ENCODE data around the gene FAM83B.

FAM83B gene

DNA sequence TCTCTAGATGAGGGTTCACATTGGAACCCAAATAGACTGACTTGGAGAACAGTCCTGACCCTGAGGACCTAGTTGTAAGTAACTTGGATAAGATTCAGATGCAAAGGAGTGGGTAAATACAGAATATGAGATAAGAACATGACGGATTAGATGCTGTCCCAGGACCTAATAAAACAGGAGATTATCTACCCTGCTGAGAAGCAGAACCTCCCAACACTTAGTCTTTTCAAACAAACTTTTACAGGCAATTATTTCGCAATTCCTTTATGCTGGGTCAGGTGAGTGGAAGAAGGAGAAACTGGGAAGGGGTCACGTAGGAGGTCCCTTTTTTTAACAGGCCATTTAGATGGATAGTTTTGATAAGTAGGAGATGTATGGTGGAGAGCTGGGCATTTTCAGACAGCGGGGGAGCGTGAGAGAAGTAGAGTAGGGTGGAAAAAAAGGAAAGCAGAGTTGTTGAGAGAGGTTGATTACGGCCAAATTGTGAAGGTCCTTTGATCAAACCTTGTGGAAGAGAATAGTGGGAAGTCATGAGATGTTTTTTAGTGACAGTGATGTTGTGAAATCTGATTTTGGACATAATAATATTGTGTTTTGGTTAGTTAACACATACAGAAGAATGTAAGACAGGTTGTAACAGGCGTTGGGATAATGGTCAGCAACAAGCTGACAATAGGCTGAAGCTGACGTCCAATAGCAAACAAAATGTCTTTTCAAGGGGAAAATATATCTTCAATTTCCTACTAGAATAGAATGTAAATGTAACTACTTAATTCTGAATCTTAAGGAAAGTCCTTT is 32.8 kb downstream of the FAM83B start (continued):
- TF ChIP-seq, protein P1, sequence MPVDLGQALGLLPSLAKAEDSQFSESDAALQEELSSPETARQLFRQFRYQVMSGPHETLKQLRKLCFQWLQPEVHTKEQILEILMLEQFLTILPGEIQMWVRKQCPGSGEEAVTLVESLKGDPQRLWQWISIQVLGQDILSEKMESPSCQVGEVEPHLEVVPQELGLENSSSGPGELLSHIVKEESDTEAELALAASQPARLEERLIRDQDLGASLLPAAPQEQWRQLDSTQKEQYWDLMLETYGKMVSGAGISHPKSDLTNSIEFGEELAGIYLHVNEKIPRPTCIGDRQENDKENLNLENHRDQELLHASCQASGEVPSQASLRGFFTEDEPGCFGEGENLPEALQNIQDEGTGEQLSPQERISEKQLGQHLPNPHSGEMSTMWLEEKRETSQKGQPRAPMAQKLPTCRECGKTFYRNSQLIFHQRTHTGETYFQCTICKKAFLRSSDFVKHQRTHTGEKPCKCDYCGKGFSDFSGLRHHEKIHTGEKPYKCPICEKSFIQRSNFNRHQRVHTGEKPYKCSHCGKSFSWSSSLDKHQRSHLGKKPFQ (tag by site-specific recombination; IDR thresholded peaks at IDR 0.05) = peak; percentile 84
- TF ChIP-seq ZNF146 (tag by site-specific recombination; IDR thresholded peaks at IDR 0.05) (peak; percentile 49; the same call in 1 of the 2 replicates), TCF7L2 (IDR thresholded peaks at IDR 0.05; ENCODE audit: borderline replicate concordance, low read depth, low read length) (peak; percentile 96), ZNF211 (tag by site-specific recombination; IDR thresholded peaks at IDR 0.05; ENCODE audit: low read depth) (no peak), SCRT1 (tag by site-specific recombination; IDR thresholded peaks at IDR 0.05; ENCODE audit: borderline replicate concordance) (peak; percentile 36; the same call in 1 of the 2 replicates), ZNF791 (tag by site-specific recombination; IDR thresholded peaks at IDR 0.05) (no peak), ZBTB26 (tag by site-specific recombination; optimal IDR thresholded peaks at IDR 0.05) (no peak), ZNF514 (tag by site-specific recombination; IDR thresholded peaks at IDR 0.05) (no peak), SP3 (tag by site-specific recombination; IDR thresholded peaks at IDR 0.05) (0 out of 2 replicates have a peak, but pooled peaks have one; percentile 17), ZNF324 (tag by site-specific recombination; IDR thresholded peaks at IDR 0.05) (peak; percentile 57; the same call in 1 of the 2 replicates), BCL11B (tag by site-specific recombination; IDR thresholded peaks at IDR 0.05; ENCODE audit: low read depth) (peak; percentile 58; the same call in 1 of the 2 replicates), ZNF529 (tag by site-specific recombination; IDR thresholded peaks at IDR 0.05; ENCODE audit: insufficient replicate concordance) (no peak), ZNF558 (tag by site-specific recombination; IDR thresholded peaks at IDR 0.05) (peak; percentile 59; the same call in 1 of the 2 replicates), SCRT2 (tag by site-specific recombination; IDR thresholded peaks at IDR 0.05) (peak; percentile 69)
- TF ChIP-seq, protein P2, sequence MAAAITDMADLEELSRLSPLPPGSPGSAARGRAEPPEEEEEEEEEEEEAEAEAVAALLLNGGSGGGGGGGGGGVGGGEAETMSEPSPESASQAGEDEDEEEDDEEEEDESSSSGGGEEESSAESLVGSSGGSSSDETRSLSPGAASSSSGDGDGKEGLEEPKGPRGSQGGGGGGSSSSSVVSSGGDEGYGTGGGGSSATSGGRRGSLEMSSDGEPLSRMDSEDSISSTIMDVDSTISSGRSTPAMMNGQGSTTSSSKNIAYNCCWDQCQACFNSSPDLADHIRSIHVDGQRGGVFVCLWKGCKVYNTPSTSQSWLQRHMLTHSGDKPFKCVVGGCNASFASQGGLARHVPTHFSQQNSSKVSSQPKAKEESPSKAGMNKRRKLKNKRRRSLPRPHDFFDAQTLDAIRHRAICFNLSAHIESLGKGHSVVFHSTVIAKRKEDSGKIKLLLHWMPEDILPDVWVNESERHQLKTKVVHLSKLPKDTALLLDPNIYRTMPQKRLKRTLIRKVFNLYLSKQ (tag by site-specific recombination; IDR thresholded peaks at IDR 0.05; ENCODE audit: borderline replicate concordance) = no peak

DNA sequence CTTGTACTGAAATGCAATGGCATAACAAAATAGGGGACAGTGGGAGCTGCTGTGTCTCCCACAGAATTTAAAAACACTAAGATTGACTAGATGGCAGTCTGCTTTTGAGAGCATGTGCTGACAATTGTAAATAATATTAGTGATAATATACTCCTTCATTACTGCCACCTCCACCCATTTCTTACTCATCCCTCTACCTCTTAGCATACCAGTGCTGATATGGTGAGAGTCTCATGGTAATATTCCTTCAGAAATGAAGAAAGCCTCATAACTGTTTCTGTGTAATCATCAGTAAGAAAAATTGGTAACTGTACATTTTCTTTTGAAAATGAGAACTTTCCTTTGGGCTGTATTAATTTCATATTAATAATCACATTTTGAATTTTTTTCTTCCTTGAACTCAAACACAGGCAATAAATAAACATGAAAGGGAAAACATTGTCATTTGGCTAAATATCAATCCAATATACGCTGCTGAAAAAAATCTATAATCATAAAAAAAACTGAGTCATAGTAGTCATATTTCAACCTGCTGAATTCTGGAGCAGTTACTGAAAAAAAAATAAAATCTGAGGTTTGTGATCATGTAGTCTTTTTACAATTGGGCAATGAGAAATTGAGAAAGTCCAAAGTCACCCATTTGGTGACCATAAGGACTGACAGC is 34.6 kb downstream of the FAM83B start:
- ChIA-PET CTCF (interaction anchor here (0.6 kb wide), 1 partner anchor 1188 kb away, joined by 4 read pairs; no protein-coding TSS in a partner anchor), POLR2A (no interaction called here)
- peaks cover 32% of the 10 kb centered on the region for H3K4me1 ChIP-seq (ENCODE audit: control insufficient read depth, insufficient read depth, low read length)
- H3K27ac ChIP-seq (ENCODE audit: extremely low read depth, low read depth, low read length) = no peak overlapping the region
- no peak overlapping the region for H3K4me3 ChIP-seq (ENCODE audit: low read depth, low read length)
- TF ChIP-seq, protein P3, sequence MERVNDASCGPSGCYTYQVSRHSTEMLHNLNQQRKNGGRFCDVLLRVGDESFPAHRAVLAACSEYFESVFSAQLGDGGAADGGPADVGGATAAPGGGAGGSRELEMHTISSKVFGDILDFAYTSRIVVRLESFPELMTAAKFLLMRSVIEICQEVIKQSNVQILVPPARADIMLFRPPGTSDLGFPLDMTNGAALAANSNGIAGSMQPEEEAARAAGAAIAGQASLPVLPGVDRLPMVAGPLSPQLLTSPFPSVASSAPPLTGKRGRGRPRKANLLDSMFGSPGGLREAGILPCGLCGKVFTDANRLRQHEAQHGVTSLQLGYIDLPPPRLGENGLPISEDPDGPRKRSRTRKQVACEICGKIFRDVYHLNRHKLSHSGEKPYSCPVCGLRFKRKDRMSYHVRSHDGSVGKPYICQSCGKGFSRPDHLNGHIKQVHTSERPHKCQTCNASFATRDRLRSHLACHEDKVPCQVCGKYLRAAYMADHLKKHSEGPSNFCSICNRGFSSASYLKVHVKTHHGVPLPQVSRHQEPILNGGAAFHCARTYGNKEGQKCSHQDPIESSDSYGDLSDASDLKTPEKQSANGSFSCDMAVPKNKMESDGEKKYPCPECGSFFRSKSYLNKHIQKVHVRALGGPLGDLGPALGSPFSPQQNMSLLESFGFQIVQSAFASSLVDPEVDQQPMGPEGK (tag by site-specific recombination; IDR thresholded peaks at IDR 0.05) = no peak
- no peaks in the 10 kb centered on the region; the same call in 1 of the 2 replicates for H3K9me3 ChIP-seq (ENCODE audit: control insufficient read depth, insufficient read depth, low read depth, low read length)
- H3K36me3 ChIP-seq (ENCODE audit: control insufficient read depth in 2 of 2, insufficient read depth in 1 of 2, low read length in 2 of 2) = no peaks in the 10 kb centered on the region

Data from HEK293 (cell line).